Fibroblast of villous mesenchyme (primary cell): Measurements from ENCODE around the gene ZFAND4. TPM values are rescaled to one million over a fixed set of nuclear protein-coding genes. Genes with fewer than 3 reads are reported as not detected.

Source experiments
- DNase-seq: peaks from one replicate; pipeline ENCODE4 v3.0.0-alpha.2; 2010; ENCODE audit warnings: low read depth
- H3K4me3 ChIP-seq: 2 replicates; pipeline ENCODE4 v1.5.1; 2011; ENCODE audit warnings: low read depth, mild to moderate bottlenecking, low read length
- total RNA-seq: library from RNA; depleted of rRNA; stranded (reverse); fragments of >200 nt; gene quantifications from 2 replicates; pipeline ENCODE4 v1.2.3, GENCODE V29; 2012
- TF ChIP-seq, protein P1 (sequence below): IDR thresholded peaks from 2 replicates; pipeline ENCODE4 v1.5.1; 2012; ENCODE audit warnings: low read depth, mild to moderate bottlenecking, low read length; ENCODE audit not compliant: insufficient read depth

ZFAND4 gene
- total RNA-seq, 1 donor: 7.3 TPM

DNA sequence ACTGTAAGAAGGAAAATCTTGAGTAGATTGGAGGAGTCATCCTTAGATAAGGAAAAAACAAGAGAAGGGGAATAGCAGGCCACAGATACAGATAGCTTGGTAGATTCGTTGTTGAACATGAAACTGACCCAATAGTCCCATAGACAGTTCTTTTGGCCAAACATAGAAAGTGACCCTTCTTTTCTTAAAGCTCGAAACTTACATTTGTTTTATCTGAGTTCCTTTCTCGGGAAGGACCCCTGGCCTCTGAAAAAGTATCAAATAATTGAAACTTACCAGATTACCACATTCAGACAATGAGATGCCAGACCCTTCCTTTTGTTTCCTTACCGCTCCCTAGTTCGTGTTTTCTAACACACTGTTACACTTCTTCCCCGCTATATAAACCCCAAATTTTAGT lies 72.9 kb downstream of the ZFAND4 start:
- TF ChIP-seq, protein P1, sequence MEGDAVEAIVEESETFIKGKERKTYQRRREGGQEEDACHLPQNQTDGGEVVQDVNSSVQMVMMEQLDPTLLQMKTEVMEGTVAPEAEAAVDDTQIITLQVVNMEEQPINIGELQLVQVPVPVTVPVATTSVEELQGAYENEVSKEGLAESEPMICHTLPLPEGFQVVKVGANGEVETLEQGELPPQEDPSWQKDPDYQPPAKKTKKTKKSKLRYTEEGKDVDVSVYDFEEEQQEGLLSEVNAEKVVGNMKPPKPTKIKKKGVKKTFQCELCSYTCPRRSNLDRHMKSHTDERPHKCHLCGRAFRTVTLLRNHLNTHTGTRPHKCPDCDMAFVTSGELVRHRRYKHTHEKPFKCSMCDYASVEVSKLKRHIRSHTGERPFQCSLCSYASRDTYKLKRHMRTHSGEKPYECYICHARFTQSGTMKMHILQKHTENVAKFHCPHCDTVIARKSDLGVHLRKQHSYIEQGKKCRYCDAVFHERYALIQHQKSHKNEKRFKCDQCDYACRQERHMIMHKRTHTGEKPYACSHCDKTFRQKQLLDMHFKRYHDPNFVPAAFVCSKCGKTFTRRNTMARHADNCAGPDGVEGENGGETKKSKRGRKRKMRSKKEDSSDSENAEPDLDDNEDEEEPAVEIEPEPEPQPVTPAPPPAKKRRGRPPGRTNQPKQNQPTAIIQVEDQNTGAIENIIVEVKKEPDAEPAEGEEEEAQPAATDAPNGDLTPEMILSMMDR: no peak
- no peak for DNase-seq
- no peak overlapping the region for H3K4me3 ChIP-seq

DNA sequence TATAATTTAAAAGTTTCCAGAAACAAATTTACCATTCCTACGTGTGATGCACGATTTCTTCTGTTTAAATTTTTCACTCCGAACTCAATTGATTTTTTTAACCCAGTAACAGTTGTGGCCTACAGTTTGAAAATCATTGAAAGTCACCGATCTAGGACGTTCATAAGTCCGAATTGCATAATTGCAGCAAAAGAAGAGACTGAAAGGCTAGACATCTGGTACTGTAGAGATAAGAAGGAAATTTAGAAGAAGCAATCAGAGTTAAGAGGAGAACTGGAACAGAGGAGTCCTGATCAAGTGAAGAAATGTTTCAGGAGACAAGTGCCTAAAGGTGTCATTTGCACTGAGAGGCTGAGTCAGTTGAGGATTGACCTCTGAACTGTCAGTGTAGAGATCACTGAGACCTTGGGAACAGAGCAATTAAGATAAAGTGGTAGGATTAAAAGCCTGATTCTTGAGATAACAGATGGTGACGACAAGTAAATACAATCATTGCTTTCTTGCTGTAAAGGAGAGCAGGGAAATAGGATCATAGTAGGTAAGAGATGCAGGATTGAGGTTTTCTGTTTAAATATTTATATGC lies 73.5 kb downstream of the ZFAND4 start:
- H3K4me3 ChIP-seq: no peak overlapping the region
- no peak for DNase-seq
- TF ChIP-seq, protein P1: no peak

DNA sequence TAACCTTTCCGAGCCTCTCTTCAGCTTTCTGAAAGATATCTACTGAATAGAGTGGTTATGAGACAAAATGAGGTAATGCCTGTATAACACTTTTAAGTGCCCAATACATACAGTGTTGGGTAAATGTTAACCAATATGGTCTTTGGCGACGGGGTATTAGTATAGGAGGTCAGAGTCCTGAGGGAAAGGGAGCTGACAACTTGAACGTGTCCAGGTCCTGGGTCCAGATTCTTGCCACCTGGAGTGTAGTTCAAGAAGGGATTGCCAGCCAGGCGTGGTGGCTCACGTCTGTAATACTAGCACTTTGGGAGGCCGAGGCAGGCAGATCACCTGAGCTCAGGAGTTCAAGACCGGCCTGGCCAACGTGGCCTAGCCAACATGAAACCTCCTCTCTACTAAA lies 76.0 kb downstream of the ZFAND4 start:
- H3K4me3 ChIP-seq: no peak overlapping the region
- no peak for DNase-seq
- TF ChIP-seq, protein P1: no peak

DNA sequence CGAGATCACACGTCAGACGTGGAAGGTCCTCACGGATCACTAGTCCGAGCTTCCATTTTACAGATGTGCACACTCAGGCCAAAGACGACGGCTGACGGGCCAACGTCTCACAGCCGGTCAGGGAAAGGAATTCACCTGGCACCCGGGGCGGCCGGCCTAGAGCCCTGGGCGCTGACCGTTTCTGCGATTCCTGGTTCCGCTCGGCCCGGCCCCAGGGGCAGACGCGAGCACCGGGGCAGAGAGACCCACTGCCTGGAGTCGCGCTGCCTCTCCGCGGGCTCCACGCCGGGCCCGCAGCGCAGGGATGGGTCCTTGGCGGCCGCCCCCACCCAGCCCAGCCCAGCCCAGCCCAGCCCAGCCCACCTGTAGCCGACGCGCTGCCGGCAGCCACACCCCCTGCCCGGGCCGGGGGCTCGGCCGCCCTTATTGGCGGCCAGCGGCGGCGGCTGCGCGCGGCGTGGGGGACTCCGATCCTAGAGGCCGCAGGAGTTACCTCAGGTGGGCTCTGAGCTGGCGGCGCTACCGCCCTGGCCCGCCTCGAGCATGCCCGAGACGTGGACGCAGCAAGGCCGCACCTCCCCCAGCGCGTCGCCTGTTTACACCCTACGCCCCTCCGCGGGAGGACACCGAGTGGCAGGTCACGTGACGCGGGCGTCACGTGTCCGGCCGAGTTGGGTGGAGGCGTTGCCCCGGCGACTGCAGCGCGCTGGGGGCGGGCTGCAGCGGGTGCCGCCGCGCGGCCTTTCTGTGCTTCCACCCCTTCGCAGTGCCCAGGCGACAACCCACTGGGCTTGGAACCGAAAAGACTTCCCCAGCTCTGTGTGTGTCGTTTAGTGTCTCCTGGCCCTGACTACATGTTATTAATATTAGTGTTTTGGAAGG lies 78.1 kb downstream of the ZFAND4 start:
- TF ChIP-seq, protein P1: no peak
- peak; percentile 88 for DNase-seq
- H3K4me3 ChIP-seq: peak overlapping the region; percentile 76

DNA sequence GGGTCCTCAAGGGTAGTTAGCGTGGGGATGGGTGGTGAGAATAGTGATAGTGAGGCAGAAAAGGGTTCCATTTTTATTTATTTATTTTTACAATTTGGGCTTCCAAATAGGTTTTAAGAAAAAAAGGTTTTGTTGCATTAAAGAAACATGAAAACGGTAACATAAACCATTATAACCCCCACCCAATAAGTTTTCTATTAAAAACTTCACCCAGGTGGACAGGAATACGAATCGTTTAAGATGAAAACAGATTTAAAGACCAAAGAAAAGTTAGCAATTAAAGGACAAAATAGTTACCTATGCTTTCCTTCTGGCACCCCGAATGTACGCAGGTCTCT lies 78.7 kb downstream of the ZFAND4 start:
- H3K4me3 ChIP-seq: peak overlapping the region; percentile 76
- TF ChIP-seq, protein P1: no peak
- no peak for DNase-seq

DNA sequence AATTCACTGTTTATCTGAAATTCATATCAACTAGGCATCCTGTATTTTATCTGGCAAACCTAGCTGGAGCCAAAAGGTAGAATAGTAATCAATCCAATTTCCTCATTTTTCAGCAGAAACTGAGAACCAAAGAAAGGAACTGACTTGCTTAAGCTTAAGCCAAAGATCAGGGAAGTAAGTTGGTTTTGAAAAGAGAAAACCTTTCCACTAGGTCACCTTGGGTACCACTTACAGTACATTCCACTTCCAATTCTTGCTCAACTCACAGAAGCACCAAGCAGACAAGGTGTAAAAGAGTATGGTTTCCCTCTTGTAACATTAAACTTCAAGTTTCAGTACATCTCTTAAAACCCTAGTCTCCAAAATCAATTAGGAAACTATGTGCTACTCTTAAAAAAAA lies 79.6 kb downstream of the ZFAND4 start:
- DNase-seq: no peak
- H3K4me3 ChIP-seq: no peak overlapping the region
- TF ChIP-seq, protein P1: no peak
